GM18499 (cell line): ENCODE measurements around the gene FAM209A.
A peak's percentile ranks its signal among the peaks of the same experiment; 100 is the strongest.
"Not testable (repeated sequence)": the region's sequence is repeated elsewhere in the genome, so short reads cannot be mapped to it uniquely, and the experiment has no call there.

Experiments
- ATAC-seq: cut with Tn5 transposase; IDR thresholded peaks from one replicate; pipeline ENCODE4 v1.9.1; 2021; ENCODE audit warnings: moderate number of reproducible peaks; ENCODE audit not compliant: insufficient read depth, unreplicated experiment

FAM209A gene

DNA sequence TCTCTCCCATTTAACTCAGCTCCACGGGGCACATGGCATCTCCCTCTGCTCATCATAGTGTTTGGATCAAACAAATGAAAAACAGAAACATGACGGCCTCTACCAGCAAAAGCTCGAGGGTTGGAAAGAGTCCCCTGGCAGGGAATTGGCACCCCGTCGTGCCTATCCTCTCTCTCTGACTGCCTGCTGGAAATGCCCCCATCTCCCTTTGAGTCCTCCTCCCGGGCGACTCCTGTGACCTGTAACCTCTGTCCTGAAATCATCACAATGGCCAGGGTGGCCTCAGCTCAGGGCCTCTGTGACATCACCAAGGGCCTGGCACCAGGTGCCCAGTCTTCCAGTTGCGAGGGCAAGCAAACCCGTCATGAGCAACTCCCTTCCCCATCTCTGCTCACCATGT, 8.4 kb downstream of the FAM209A start, which contains the start of gene FAM209B:
FAM209B (plus strand) TSS at position 301 of the 400 bp plus-strand sequence; CDS start at position 397, 96 bp downstream.
- ATAC-seq = not testable (repeated sequence)

- no peak for ATAC-seq
Observed at GRCh38 chr20:56537997-56538396, 13.5 kb downstream of the FAM209A start.

DNA sequence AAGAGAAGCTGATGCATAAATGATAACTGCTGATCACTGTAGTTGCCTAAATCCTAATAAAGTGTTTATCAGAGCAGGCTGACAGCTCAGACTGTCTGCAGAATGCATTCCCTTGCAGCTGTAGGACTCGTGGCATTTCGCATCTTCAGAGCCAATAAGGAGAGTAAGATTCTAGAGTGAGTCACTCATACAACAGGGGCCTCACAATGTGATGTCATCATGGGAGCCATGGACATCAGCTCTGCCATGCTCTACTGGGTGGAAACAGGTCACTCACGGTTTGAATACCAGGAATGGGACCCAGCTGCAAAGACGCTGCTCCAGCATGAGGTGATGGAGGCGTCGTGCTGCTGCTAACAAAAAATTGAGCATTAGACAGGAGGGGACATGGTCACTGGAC, 15.9 kb downstream of the FAM209A start:
- ATAC-seq = no peak

DNA sequence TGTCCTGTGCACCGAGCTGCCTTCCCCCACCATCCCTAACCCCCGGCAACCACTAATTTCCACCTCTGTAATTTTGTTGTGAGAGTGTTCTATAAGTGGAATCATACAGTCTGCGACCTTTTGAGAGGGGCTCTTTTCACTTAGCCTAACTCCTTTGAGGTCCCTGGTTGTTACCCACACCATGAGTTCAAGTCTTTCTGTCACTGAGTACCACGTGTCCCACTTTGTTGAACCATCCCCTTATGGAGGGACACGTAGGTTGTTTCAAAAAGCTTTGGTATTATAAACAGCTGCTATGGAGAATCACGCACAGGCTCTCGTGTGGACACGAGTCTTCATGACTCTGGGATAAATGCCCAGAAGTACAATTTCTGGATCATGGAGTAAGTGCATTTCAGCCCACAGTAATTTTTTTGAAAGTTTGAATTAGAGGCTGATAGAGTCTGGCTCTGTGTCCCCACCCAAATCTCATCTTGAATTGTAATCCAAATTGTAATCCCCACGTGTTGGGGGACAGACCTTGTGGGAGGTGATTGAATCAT, 18.0 kb downstream of the FAM209A start:
- no peak for ATAC-seq

DNA sequence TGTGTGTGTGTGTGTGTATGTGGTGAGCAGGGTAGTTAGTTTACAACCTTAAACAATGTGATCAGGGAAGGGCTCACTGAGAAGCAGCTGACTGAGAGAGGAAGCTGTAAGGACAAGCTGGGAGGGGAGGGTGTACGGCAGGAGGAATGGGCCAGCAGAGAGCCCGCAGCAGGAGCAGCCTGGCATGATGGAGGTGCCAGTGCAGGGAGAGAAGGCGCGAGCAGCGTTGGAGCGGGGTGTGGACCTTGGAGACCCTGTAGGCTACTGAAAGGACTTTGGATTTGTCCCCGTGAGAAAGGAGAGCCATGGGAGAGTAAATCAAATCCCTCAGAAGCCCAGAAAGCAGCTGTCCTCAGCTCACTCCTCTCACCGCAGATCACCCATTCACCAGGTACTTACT, 27.0 kb downstream of the FAM209A start:
- no peak for ATAC-seq

DNA sequence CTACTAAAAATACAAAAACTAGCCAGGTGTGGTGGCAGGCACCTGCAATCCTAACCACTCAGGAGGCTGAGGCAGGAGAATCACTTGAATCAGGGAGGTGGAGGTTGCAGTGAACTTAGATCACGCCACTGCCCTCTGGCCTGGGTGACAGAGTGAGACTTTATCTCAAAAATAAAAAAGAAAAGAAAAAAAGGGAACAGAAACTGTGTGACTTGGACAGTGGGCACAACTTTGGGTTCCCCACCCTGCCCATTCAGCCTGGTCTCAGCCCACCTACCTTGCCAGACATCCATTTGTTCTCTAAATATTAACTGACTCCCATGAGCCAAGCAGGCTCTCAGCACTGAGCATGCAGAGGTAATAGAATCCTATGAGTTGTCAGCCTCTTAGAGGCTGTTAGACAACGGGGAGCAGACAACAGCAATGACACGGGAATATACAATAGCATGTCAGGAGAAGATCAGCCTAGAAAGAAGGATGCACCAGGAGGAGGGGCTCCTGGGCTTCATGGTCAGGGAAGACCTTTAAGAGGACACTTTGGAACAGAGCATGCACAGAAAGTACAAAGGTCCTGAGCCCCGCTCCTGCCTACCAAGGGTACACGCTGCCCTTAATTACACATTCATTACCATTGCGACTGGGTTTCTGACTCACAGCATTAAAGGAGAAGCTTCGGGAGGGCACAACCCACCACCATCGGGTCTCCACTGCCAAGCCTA, 28.5 kb downstream of the FAM209A start:
- ATAC-seq = no peak

DNA sequence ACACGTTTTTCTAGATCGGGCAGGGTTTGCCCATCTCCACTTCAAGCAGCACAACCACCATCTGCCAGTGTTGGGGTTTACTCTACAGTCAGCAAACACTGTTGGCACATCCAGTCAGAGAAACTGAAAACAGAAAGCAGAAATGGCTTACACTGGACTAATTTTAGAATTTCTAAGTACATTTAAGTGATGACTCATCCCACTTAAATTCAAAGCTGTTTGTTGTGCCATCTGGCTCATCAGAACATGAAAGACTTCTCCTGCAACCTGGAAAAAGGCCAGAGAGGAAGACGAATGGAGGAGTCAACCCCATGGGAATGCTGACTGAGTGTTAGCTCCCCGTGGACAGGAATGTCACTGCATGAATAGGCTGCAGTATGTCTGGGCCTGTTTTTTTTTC, 30.3 kb downstream of the FAM209A start:
- peak; percentile 71 for ATAC-seq

DNA sequence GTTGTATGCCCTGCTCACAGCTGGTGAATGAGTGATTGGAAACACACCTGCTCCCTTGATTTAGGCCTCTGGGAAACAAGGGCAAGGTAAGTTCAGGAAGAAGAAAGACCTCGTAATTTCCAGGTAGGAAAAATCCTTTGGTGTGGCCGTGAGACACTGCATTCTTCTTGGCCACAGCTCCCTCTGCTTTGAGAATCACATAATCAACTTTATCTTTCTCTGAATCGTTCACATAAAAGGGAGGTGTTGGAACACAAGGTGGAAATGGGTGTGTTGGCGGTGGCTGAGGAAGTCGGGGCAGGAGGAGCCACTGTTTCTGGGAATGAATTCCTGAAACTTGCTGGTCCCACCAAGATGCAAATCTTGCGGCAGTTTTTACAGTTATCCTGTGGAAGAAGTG, 34.4 kb downstream of the FAM209A start:
- ATAC-seq = no peak

GRCh38 chr20:56564526-56564925, 40.0 kb downstream of the FAM209A start:
- ATAC-seq = not testable (repeated sequence)

DNA sequence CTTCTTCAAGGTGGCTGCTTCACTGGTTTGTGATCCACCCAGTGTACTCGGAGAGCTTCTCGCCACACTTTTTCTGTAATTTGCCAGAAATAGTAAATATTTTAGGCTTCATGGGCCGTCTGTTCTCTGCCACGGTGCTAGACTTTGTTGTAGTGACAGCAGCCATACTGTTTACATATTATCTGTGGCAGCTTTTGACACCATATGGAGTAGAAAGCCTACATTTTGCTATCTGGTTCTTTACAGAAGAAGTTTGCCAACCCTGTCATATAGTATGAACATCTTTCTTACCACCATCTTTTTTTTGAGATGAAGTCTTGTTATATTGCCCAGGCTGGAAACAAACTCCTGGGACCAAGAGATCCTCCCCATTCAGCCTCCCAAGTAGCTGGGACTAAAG, 41.0 kb downstream of the FAM209A start:
- no peak for ATAC-seq

GRCh38 chr20:56566621-56567020, 42.1 kb downstream of the FAM209A start:
- ATAC-seq = no peak

DNA sequence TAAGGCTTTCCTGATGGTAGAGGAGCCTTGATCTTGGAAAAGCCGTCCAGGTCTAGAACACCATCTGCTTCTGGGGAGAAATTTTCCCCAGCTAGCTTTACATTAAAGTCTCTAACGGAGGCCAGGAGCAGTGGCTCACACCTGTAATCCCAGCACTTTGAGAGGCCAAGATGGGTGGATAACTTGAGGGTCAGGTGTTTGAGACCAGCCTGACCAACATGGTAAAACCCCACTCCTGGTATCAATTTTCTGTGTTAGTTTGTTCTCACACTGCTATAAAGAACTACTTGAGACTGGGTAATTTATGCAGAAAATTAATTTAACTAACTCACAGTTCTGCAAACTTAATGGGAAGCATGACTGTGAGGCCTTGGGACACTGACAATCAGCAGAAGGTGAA, 46.3 kb downstream of the FAM209A start:
- ATAC-seq = no peak

DNA sequence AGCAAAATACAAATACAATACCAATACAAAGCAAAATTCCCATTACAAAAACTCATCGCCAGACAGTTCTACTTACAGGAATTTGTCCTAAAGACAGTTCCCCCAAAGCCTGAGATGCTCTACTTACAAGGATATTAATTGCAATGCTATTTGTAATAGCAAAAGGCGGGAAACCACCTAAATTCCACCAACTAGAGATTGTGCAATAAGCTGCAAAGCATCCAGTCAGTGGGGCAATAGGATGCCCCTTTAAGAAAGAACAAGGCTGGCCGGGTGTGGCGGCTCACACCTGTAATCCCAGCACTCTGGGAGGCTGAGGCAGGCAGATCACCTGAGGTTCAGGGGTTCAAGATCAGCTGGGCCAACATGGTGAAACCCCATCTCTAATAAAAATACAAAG, 47.6 kb downstream of the FAM209A start:
- no peak for ATAC-seq

DNA sequence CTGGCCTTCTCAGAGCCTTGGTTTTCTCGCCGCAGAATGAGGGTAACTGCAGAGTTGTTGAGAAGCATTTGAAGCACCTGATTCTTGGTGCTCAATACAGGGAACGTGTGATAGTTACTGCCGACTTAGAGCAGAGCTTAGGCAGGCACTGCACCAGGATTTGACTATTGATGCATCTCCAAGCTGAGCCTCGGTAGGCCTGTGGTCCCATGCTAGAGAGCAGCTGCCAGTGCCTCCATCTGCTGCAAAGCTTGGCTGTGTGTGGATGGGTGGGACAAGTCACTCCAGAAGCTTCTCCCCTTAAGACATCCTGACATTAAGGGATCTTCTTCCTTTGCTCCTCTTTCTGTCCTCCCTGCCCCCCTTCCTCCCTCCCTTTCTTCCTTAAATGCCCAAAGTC, 49.4 kb downstream of the FAM209A start:
- ATAC-seq = no peak

GRCh38 chr20:56574531-56575142, 50.1 kb downstream of the FAM209A start:
- ATAC-seq = no peak

DNA sequence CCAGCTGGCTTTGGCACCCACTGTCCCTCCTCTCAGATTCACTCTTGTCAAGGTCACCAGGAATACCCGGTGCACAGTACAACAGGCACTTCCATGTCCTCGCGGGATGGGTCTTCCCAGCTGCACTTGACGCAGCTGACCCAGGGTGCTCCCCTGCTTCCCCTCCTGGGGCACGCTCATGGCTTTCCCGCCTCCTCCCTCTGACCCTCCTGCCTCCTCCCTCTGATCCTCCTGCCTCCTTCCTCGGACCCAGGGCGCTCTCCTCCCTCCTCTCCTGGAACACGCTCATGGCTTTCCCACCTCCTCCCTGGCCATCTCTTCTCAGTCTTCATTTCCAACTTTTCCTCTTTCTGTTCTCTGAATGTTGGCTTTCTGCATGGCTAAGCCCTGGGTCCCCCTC, 50.6 kb downstream of the FAM209A start:
- no peak for ATAC-seq
